CD4-positive, alpha-beta T cell treated with Interleukin-21 for 1 hour (primary cell): Measurements from ENCODE around the gene CAPZB.
"Not testable (repeated sequence)": the region's sequence is repeated elsewhere in the genome, so short reads cannot be mapped to it uniquely, and the experiment has no call there.

Source experiments
- DNase-seq: peaks from one replicate; pipeline ENCODE4 v3.0.0-alpha.2; 2020

CAPZB gene

GRCh38 chr1:19305880-19306279 is 179.5 kb downstream of the CAPZB start:
- no peak for DNase-seq

GRCh38 chr1:19304081-19304480 is 181.3 kb downstream of the CAPZB start:
- not testable (repeated sequence) for DNase-seq

GRCh38 chr1:19300211-19300610 is 185.1 kb downstream of the CAPZB start:
- no peak for DNase-seq

GRCh38 chr1:19294638-19295037 is 190.7 kb downstream of the CAPZB start:
- DNase-seq: no peak

- DNase-seq: no peak
Measured at GRCh38 chr1:19289244-19289643, 196.1 kb downstream of the CAPZB start.
